NCI-H510A treated with DMSO at 0.1 percent for 48 hours (cell line): Measurements from ENCODE around the gene DAGLA.

ENCODE experiments used
- DNase-seq: peaks from one replicate; lab custom pipeline; 2025; lab: John Stamatoyannopoulos, UW

The DAGLA gene

GRCh38 chr11:61778920-61779650, 98.9 kb downstream of the DAGLA start:
- no peak for DNase-seq

DNA sequence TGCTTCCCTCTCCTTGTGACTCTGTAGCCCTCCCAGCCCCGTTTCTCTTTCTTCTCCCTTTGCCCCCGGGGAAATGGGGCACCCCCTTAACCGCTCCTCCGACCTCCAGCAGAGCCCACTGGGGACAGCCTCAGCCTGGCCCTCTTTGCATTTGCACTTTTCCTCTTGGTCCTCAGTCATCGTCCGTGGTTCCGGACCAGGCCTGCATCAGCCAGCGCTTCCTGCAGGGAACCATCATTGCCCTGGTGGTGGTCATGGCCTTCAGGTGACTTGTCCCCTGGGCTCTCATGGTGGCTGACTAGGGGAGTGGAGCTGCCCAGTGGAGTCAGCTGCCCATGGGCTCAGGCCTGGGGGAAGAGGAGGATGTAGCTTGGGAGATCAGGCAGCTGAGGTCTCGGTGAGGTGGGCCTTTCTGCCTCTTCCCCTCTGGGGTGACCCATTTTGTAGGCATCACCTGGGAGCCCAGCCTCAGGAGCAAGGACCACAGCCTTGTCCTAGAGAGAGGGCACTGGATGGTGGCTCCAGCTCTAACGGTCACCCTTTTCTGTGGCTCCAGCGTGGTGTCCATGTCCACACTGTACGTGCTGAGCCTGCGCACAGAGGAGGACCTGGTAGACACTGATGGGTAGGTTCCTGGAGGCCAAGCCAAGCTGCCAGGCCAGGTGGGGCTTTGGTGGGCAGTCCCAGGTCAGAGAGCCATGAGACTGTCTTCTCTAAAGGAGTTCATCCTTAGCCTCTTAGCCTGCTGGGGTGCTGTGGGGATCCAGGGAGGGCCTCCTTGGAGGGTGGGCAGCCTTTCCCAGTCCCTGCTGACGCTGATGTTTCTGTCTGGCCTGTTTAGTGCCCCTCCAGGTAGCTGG, 99.7 kb downstream of the DAGLA start:
- no peak for DNase-seq

GRCh38 chr11:61780581-61781162, 100.5 kb downstream of the DAGLA start:
- DNase-seq: no peak

- DNase-seq: no peak
Measured at GRCh38 chr11:61781585-61781984, 101.4 kb downstream of the DAGLA start.

DNA sequence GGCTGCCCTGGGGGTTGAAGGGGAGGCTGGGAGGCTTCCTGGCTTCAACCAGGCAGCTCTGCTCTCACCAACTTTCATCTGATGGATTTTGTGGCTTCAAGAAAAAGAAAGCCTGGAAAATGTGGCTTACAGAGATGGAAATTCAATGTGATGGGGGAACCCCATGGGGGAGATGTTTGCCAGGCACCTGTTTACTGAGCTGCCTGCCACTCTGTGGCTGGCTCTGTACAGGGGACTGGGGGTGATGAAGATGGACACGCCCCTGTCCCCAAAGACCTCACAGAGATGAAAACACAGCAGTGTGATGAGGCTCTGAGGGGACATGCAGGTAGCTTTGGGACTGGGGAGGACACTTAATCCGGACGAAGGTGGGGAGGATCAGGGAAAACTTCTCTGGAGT, 102.1 kb downstream of the DAGLA start:
- no peak for DNase-seq

GRCh38 chr11:61782841-61783240, 102.7 kb downstream of the DAGLA start:
- no peak for DNase-seq

- no peak for DNase-seq
Measured at GRCh38 chr11:61783717-61784505, 103.7 kb downstream of the DAGLA start.

GRCh38 chr11:61784506-61784805, 104.3 kb downstream of the DAGLA start:
- DNase-seq: no peak

DNA sequence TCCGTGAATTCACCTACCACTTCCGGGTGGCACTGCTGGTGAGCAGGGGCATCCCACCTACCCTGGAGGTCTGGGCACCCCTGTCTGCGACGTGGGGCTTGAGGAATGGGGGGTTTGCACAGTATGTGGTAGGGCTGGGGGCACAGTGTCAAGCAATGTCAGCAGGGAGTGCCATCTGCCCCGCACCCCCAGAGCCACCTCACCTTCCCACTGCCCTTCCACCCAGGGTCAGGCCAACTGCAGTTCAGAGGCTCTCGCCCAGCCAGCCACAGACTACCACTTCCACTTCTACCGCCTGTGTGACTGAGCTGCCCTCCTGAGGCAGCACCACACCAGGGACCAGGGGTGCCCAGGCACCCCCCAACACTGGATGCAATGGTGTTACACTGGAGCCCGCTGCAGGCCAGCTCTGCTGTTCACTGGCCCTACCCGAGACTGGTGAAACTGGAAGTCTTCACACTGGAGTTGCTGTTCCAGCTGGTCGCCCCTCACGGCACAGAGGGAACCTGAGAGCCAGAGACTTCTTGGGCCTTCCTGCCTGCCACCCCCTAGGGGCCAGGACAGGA, 105.7 kb downstream of the DAGLA start:
- no peak for DNase-seq

GRCh38 chr11:61787928-61788491, 107.8 kb downstream of the DAGLA start:
- peak; percentile 33 for DNase-seq

DNA sequence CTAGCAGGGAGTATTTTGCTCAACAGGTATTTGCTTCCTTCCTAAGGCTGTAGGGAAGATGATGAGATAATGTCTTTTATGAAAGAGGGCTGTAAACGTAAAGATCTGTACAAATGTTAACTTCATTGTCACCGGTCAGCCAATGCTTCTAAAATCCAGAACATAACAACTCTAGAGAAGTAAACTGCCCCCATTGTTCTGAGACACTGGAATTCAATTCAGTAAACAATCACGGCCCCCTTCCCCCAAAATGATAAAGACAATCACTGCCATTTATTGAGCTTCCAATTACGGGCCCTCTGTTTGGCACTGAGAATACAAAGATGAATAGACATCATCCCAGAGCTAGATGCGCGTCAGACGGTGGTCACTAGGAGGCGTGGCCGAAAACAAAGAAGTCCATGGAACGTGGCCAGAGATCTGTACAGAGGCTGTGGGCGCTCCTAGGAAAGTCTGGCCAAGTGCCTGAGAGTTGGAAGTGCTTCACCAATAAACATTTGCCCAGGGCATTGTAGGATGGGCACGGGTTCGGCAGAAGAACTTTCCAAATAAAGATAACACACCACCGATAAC, 111.6 kb downstream of the DAGLA start:
- peak; percentile 54 for DNase-seq

DNA sequence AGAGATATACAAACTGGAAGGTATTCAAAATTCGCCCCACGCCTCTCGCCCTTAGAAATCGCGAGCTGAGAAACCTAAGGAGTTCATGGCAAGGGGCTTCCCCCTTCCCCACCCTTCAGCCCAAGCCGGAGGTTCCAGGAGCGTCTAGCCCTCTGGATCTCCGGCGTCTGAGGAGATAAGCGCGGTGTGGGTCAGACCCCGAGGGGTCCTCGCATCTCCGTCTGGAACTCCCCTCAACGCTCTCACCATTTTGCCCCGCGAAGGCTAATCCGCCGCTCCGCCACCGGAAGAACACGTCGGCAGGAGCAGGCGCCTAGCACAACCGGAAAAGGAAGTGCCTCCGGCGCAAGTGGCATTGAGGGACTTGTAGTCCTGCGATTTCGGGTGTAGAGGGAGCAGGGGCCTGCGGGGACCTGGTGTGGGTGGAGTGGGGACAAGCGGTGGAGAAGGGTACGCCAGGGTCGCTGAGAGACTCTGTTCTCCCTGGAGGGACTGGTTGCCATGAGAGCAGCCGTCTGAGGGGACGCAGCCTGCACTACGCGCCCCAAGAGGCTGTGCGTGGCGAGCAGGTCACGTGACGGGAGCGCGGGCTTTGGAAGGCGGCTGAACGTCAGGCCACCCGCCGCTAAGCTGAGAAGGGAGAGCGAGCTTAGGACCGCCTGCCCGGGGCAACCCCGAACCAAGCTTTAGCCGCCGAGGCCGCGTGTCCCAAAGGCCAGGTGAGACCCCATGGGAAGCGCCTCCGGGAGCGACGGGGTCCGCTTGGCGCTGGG, 112.3 kb downstream of the DAGLA start, which contains the start of the genes FEN1 and TMEM258:
TSS of gene FEN1 (plus strand) at position 602 of the 773 bp plus-strand sequence. CDS start 2,451 bp downstream, outside the sequence.
TSS of gene TMEM258 (minus strand) at position 290 of the 773 bp plus-strand sequence. CDS start at position 249, 41 bp downstream.
- DNase-seq: peak; percentile 98

GRCh38 chr11:61793083-61793828, 113.1 kb downstream of the DAGLA start:
- DNase-seq: peak; percentile 54

- DNase-seq: no peak
Measured at GRCh38 chr11:61793829-61794204, 113.6 kb downstream of the DAGLA start.

DNA sequence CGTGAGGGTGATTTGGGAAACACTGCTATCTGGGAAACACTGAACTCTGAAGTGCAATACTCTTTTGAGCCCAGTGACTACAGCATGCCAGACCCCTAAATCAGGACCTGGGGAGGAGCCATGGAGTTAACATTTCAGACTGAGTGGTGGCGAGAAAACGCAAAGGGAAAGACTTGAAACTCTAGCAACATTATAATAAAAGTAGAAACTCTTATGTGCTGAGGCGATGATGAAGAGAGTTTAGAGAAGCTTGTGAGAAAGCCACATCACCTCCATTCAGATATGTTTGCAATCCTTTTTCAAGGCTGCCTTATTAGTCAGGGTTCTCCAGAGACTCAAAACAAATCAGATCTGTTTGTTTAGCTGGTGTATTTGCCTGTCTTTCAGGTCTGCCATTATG, 114.4 kb downstream of the DAGLA start:
- no peak for DNase-seq

- DNase-seq: no peak
Measured at GRCh38 chr11:61795459-61795858, 115.3 kb downstream of the DAGLA start.

- DNase-seq: no peak
Measured at GRCh38 chr11:61795876-61796526, 115.8 kb downstream of the DAGLA start.
